ENCODE results near the gene LETM1. TPM values are rescaled to one million over a fixed set of nuclear protein-coding genes. Genes with fewer than 3 reads are reported as not detected.

LETM1 gene
- total RNA-seq, 1 donor = 51.7 TPM

DNA sequence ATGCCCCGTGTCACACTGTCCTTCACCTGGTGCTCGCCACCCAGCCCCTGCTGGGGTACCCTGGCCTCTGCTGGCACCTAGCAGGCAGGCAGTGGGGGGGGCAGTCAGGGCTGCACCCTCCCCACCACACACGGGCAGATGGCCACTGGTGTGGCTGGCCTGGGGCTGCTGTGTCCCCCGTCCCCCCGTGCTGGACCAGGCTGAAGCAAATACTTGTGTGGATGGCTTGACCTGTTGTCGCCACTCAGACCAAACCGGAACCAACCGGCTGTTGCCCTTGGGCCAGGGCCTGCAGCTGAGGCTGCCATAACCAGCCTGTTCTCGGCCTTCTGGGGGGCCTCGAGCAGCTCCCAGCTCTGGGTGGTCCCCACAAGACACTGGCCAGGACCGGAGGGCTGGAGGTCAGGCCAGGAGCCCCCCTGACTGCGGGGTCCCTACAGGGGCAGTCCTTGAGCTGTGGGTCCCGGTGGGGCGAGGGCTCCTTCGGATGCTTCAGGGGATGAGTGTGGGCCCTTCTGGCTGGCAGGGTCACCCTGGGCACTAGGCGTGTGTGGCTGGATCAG is 58.6 kb downstream of the LETM1 start:
- no peak overlapping the region for H3K4me3 ChIP-seq (ENCODE audit: low read depth, low read length)
- TF ChIP-seq, protein P1, sequence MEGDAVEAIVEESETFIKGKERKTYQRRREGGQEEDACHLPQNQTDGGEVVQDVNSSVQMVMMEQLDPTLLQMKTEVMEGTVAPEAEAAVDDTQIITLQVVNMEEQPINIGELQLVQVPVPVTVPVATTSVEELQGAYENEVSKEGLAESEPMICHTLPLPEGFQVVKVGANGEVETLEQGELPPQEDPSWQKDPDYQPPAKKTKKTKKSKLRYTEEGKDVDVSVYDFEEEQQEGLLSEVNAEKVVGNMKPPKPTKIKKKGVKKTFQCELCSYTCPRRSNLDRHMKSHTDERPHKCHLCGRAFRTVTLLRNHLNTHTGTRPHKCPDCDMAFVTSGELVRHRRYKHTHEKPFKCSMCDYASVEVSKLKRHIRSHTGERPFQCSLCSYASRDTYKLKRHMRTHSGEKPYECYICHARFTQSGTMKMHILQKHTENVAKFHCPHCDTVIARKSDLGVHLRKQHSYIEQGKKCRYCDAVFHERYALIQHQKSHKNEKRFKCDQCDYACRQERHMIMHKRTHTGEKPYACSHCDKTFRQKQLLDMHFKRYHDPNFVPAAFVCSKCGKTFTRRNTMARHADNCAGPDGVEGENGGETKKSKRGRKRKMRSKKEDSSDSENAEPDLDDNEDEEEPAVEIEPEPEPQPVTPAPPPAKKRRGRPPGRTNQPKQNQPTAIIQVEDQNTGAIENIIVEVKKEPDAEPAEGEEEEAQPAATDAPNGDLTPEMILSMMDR (IDR thresholded peaks at IDR 0.05; ENCODE audit: insufficient read depth, low read length) = no peak
- DNase-seq (ENCODE audit: low read depth) = no peak

- no peak overlapping the region for H3K4me3 ChIP-seq (ENCODE audit: low read depth, low read length)
- TF ChIP-seq, protein P1 (IDR thresholded peaks at IDR 0.05; ENCODE audit: insufficient read depth, low read length) = no peak
- no peak for DNase-seq (ENCODE audit: low read depth)
Measured at GRCh38 chr4:1796486-1797204, 59.3 kb downstream of the LETM1 start.

GRCh38 chr4:1795299-1796195 is 60.4 kb downstream of the LETM1 start:
- TF ChIP-seq, protein P1 (IDR thresholded peaks at IDR 0.05; ENCODE audit: insufficient read depth, low read length) = no peak
- no peak overlapping the region for H3K4me3 ChIP-seq (ENCODE audit: low read depth, low read length)
- no peak for DNase-seq (ENCODE audit: low read depth)

GRCh38 chr4:1794809-1795298 is 61.1 kb downstream of the LETM1 start:
- DNase-seq (ENCODE audit: low read depth) = no peak
- TF ChIP-seq, protein P1 (IDR thresholded peaks at IDR 0.05; ENCODE audit: insufficient read depth, low read length) = no peak
- no peak overlapping the region for H3K4me3 ChIP-seq (ENCODE audit: low read depth, low read length)

GRCh38 chr4:1793940-1794808 is 61.8 kb downstream of the LETM1 start:
- peak overlapping the region; percentile 41 for H3K4me3 ChIP-seq (ENCODE audit: low read depth, low read length)
- DNase-seq (ENCODE audit: low read depth) = no peak
- TF ChIP-seq, protein P1 (IDR thresholded peaks at IDR 0.05; ENCODE audit: insufficient read depth, low read length) = no peak

DNA sequence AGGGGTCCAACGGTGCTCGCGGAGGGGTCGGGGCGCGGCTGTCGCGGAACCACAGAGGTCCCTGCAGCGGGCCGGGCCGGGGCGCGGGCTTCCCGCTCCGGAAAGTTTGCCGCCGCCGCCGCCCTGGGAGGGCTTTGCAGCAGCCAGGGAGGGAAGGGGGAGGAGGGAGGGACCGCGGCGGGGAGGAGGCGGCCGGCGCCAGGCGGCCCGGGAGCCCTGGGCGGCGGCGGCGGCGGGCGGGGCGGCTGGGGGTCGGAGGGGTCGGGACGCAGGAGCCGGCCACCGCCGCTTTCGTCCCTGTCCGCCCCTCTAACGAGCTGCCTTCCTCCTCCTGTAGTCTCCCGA is 62.5 kb downstream of the LETM1 start:
- DNase-seq (ENCODE audit: low read depth) = no peak
- peak overlapping the region; percentile 48 for H3K4me3 ChIP-seq (ENCODE audit: low read depth, low read length)
- TF ChIP-seq, protein P1 (IDR thresholded peaks at IDR 0.05; ENCODE audit: insufficient read depth, low read length) = no peak

Data from fibroblast of the aortic adventitia (primary cell).